ENCODE data around the gene POU2F1. TPM values are rescaled to one million over a fixed set of nuclear protein-coding genes. Genes with fewer than 3 reads are reported as not detected.

POU2F1 gene
- total RNA-seq, 1 experiment from 2014 or later, result 24.5 TPM

GRCh38 chr1:167426716-167427115 lies 206.0 kb downstream of the POU2F1 start:
- ATAC-seq (no peak), DNase-seq (ENCODE audit: low read depth, low spot score) (no peak)
- H3K27ac ChIP-seq (ENCODE audit: low read depth, low read length), result no peak overlapping the region
- no TSS peak for BruUV-seq (replicated peaks)
- no peaks in the 10 kb centered on the region for H3K9me3 ChIP-seq (ENCODE audit: control insufficient read depth in 1 of 2, insufficient read depth in 1 of 2, low read depth in 1 of 2, low read length in 2 of 2)
- no peak overlapping the region for H3K4me2 ChIP-seq (ENCODE audit: low read length)
- no peaks in the 10 kb centered on the region for H3K4me1 ChIP-seq (ENCODE audit: control insufficient read depth in 1 of 2, insufficient read depth in 2 of 2, low read length in 2 of 2)
- H3K36me3 ChIP-seq (ENCODE audit: control insufficient read depth in 1 of 2, insufficient read depth in 2 of 2, low read length in 2 of 2), result no peaks in the 10 kb centered on the region
- no peaks in the 10 kb centered on the region for H3K27me3 ChIP-seq (ENCODE audit: insufficient read depth, low read length)
- ChIA-PET POLR2A (no interaction called here), RAD21 (ENCODE audit: low non-redundant PET in 1 of 2, low total read pairs in 2 of 2, uncharacterized antibody in 2 of 2, unreplicated experiment in 2 of 2) (no interaction called here), CTCF (no interaction called here)
- H3K9ac ChIP-seq (ENCODE audit: low read length), result no peak overlapping the region
- H3K9me2 ChIP-seq (ENCODE audit: insufficient read depth), result no peaks in the 10 kb centered on the region
- intact Hi-C loops (cut with micrococcal nuclease), result no loop called here
- no peaks in the 10 kb centered on the region for H4K20me1 ChIP-seq (ENCODE audit: insufficient read depth)
- H3K79me2 ChIP-seq (ENCODE audit: insufficient read depth, low read length), result no peaks in the 10 kb centered on the region
- H2AFZ ChIP-seq (ENCODE audit: low read depth, low read length, poor library complexity, severe bottlenecking), result no peak overlapping the region
- no peak overlapping the region for H3K4me3 ChIP-seq (replicated peaks in 1 of 2; ENCODE audit: low read depth in 1 of 2, low read length in 2 of 2)
- no peak for TF ChIP-seq SIN3A (IDR thresholded peaks at IDR 0.05; ENCODE audit: low read depth)
- TF ChIP-seq FOSL1 (IDR thresholded peaks at IDR 0.05; ENCODE audit: low read depth), result no peak
- TF ChIP-seq, protein P1, sequence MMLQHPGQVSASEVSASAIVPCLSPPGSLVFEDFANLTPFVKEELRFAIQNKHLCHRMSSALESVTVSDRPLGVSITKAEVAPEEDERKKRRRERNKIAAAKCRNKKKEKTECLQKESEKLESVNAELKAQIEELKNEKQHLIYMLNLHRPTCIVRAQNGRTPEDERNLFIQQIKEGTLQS (IDR thresholded peaks at IDR 0.05), result no peak

GRCh38 chr1:167427848-167428247 lies 207.2 kb downstream of the POU2F1 start:
- no peak for TF ChIP-seq SIN3A (IDR thresholded peaks at IDR 0.05; ENCODE audit: low read depth)
- TF ChIP-seq EZH2 (IDR thresholded peaks at IDR 0.05), result no peak
- no peak for TF ChIP-seq EGR1 (IDR thresholded peaks at IDR 0.05; ENCODE audit: low read depth)
- no peak for TF ChIP-seq POLR2A (IDR thresholded peaks at IDR 0.05; ENCODE audit: borderline replicate concordance, extremely low read depth, insufficient read depth, insufficient read length)
- TF ChIP-seq, protein P2, sequence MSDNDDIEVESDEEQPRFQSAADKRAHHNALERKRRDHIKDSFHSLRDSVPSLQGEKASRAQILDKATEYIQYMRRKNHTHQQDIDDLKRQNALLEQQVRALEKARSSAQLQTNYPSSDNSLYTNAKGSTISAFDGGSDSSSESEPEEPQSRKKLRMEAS (IDR thresholded peaks at IDR 0.05), result no peak
- TF ChIP-seq, protein P3, sequence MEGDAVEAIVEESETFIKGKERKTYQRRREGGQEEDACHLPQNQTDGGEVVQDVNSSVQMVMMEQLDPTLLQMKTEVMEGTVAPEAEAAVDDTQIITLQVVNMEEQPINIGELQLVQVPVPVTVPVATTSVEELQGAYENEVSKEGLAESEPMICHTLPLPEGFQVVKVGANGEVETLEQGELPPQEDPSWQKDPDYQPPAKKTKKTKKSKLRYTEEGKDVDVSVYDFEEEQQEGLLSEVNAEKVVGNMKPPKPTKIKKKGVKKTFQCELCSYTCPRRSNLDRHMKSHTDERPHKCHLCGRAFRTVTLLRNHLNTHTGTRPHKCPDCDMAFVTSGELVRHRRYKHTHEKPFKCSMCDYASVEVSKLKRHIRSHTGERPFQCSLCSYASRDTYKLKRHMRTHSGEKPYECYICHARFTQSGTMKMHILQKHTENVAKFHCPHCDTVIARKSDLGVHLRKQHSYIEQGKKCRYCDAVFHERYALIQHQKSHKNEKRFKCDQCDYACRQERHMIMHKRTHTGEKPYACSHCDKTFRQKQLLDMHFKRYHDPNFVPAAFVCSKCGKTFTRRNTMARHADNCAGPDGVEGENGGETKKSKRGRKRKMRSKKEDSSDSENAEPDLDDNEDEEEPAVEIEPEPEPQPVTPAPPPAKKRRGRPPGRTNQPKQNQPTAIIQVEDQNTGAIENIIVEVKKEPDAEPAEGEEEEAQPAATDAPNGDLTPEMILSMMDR (IDR thresholded peaks at IDR 0.05 in 2 of 3, conservative IDR thresholded peaks at IDR 0.05 in 1 of 3; ENCODE audit: borderline replicate concordance in 1 of 3, insufficient read depth in 1 of 3, low read depth in 2 of 3, low read length in 2 of 3), result no peak
- TF ChIP-seq CEBPB (IDR thresholded peaks at IDR 0.05; ENCODE audit: low read depth), result no peak
- no peak for TF ChIP-seq JUND (IDR thresholded peaks at IDR 0.05)
- TF ChIP-seq, protein P1 (IDR thresholded peaks at IDR 0.05), result no peak
- TF ChIP-seq CBX3 (IDR thresholded peaks at IDR 0.05; ENCODE audit: low read depth), result no peak
- BruUV-seq (replicated peaks), result no TSS peak

More at GRCh38 chr1:167427848-167428247, 207.2 kb downstream of the POU2F1 start:
- ChIA-PET POLR2A (no interaction called here), CTCF (no interaction called here), RAD21 (ENCODE audit: low non-redundant PET in 1 of 2, low total read pairs in 2 of 2, uncharacterized antibody in 2 of 2, unreplicated experiment in 2 of 2) (no interaction called here)
- Histone ChIP-seq H3K4me3 (replicated peaks in 1 of 2; ENCODE audit: low read depth in 1 of 2, low read length in 2 of 2) (no peak overlapping the region), H3K4me2 (ENCODE audit: low read length) (no peak overlapping the region), H3K79me2 (ENCODE audit: insufficient read depth, low read length) (no peaks in the 10 kb centered on the region), H3K4me1 (ENCODE audit: control insufficient read depth in 1 of 2, insufficient read depth in 2 of 2, low read length in 2 of 2) (no peaks in the 10 kb centered on the region), H3K27ac (ENCODE audit: low read depth, low read length) (no peak overlapping the region), H3K9ac (ENCODE audit: low read length) (no peak overlapping the region), H3K9me3 (ENCODE audit: control insufficient read depth in 1 of 2, insufficient read depth in 1 of 2, low read depth in 1 of 2, low read length in 2 of 2) (no peaks in the 10 kb centered on the region), H3K27me3 (ENCODE audit: insufficient read depth, low read length) (no peaks in the 10 kb centered on the region), H4K20me1 (ENCODE audit: insufficient read depth) (no peaks in the 10 kb centered on the region), H3K36me3 (ENCODE audit: control insufficient read depth in 1 of 2, insufficient read depth in 2 of 2, low read length in 2 of 2) (no peaks in the 10 kb centered on the region), H2AFZ (ENCODE audit: low read depth, low read length, poor library complexity, severe bottlenecking) (no peak overlapping the region), H3K9me2 (ENCODE audit: insufficient read depth) (no peaks in the 10 kb centered on the region)
- ATAC-seq, result no peak
- intact Hi-C loops (cut with micrococcal nuclease), result no loop called here
- no peak for DNase-seq (ENCODE audit: low read depth, low spot score)

Data from HCT116 (cell line).